Measurements from ENCODE around the gene CIAPIN1. TPM values are rescaled to one million over a fixed set of nuclear protein-coding genes. Genes with fewer than 3 reads are reported as not detected.

The CIAPIN1 gene
- total and polyA plus RNA-seq, 2 of the 8 experiments (the other 6 are each of a cell fraction or from before 2014, with no cell fraction given): 76.8 to 83.6 TPM

GRCh38 chr16:57482845-57483545, 35.8 kb upstream of the CIAPIN1 start (continued):
- no peak for TF ChIP-seq CTCF (IDR thresholded peaks at IDR 0.05; ENCODE audit: control extremely low read depth in 1 of 3, insufficient read depth in 1 of 3, low read depth in 1 of 3, low read length in 3 of 3)
- TF ChIP-seq EZH2 (IDR thresholded peaks at IDR 0.05; ENCODE audit: low read depth, low read length, severe bottlenecking): no peak
- TF ChIP-seq POU5F1 (IDR thresholded peaks at IDR 0.05; ENCODE audit: low read depth, low read length): no peak
- no peak for TF ChIP-seq E2F6 (IDR thresholded peaks at IDR 0.05)

Data from H1 (cell line).